ENCODE data around the gene UBXN11. TPM values are rescaled to one million over a fixed set of nuclear protein-coding genes. Genes with fewer than 3 reads are reported as not detected.
A peak's percentile ranks its signal among the peaks of the same experiment; 100 is the strongest.

Gene UBXN11
- total RNA-seq, 3 donors from 2014 or later: 17.4 to 21.1 (median 19.9) TPM

- peaks cover 58% of the 10 kb centered on the region for H3K36me3 Mint-ChIP-seq (ENCODE audit: insufficient read depth)
- no peaks in the 10 kb centered on the region for H3K4me1 Mint-ChIP-seq (ENCODE audit: low read depth)
- no peaks in the 10 kb centered on the region for H3K9me3 Mint-ChIP-seq
- no peak overlapping the region for H3K4me3 Mint-ChIP-seq
- H3K27me3 Mint-ChIP-seq (ENCODE audit: low read depth): no peaks in the 10 kb centered on the region
- DNase-seq: no peak
- ATAC-seq: no peak
These were observed 47.4 kb downstream of the UBXN11 start for GRCh38 chr1:26259005-26259404.

- Mint-ChIP-seq H3K9me3 (no peaks in the 10 kb centered on the region), H3K4me1 (ENCODE audit: low read depth) (no peaks in the 10 kb centered on the region), H3K4me3 (no peak overlapping the region), H3K36me3 (ENCODE audit: insufficient read depth) (peaks cover 51% of the 10 kb centered on the region), H3K27me3 (ENCODE audit: low read depth) (no peaks in the 10 kb centered on the region)
- DNase-seq (no peak), ATAC-seq (no peak)
These were observed 49.2 kb downstream of the UBXN11 start for GRCh38 chr1:26257222-26257621.

GRCh38 chr1:26254404-26254803 is 52.0 kb downstream of the UBXN11 start:
- no peaks in the 10 kb centered on the region for H3K4me1 Mint-ChIP-seq (ENCODE audit: low read depth)
- ATAC-seq: no peak
- no peak for DNase-seq
- no peaks in the 10 kb centered on the region for H3K27me3 Mint-ChIP-seq (ENCODE audit: low read depth)
- H3K36me3 Mint-ChIP-seq (ENCODE audit: insufficient read depth): peaks cover 36% of the 10 kb centered on the region
- no peaks in the 10 kb centered on the region for H3K9me3 Mint-ChIP-seq
- no peak overlapping the region for H3K4me3 Mint-ChIP-seq

- Mint-ChIP-seq H3K4me1 (ENCODE audit: low read depth) (no peaks in the 10 kb centered on the region), H3K36me3 (ENCODE audit: insufficient read depth) (peaks cover 27% of the 10 kb centered on the region), H3K27me3 (ENCODE audit: low read depth) (no peaks in the 10 kb centered on the region), H3K9me3 (no peaks in the 10 kb centered on the region), H3K4me3 (no peak overlapping the region)
- ATAC-seq (no peak), DNase-seq (no peak)
These were observed 53.7 kb downstream of the UBXN11 start for GRCh38 chr1:26252718-26253117.

- DNase-seq (no peak), ATAC-seq (no peak)
- Mint-ChIP-seq H3K36me3 (ENCODE audit: insufficient read depth) (peaks cover 17% of the 10 kb centered on the region), H3K4me1 (ENCODE audit: low read depth) (peaks cover 27% of the 10 kb centered on the region), H3K9me3 (no peaks in the 10 kb centered on the region), H3K4me3 (no peak overlapping the region), H3K27me3 (ENCODE audit: low read depth) (no peaks in the 10 kb centered on the region)
These were observed 66.5 kb downstream of the UBXN11 start for GRCh38 chr1:26239936-26240335.

GRCh38 chr1:26237230-26237966 is 69.0 kb downstream of the UBXN11 start:
- peaks cover 4% of the 10 kb centered on the region for H3K36me3 Mint-ChIP-seq (ENCODE audit: insufficient read depth)
- H3K4me1 Mint-ChIP-seq (ENCODE audit: low read depth): peaks cover 32% of the 10 kb centered on the region
- H3K27me3 Mint-ChIP-seq (ENCODE audit: low read depth): no peaks in the 10 kb centered on the region
- ATAC-seq: no peak
- H3K4me3 Mint-ChIP-seq: peak overlapping the region; percentile 34
- DNase-seq: no peak
- no peaks in the 10 kb centered on the region for H3K9me3 Mint-ChIP-seq

- no peak for DNase-seq
- Mint-ChIP-seq H3K4me1 (ENCODE audit: low read depth) (peaks cover 32% of the 10 kb centered on the region), H3K4me3 (peak overlapping the region; percentile 98), H3K27me3 (ENCODE audit: low read depth) (no peaks in the 10 kb centered on the region), H3K9me3 (no peaks in the 10 kb centered on the region), H3K36me3 (ENCODE audit: insufficient read depth) (peaks cover 4% of the 10 kb centered on the region)
- ATAC-seq: no peak
These were observed 71.6 kb downstream of the UBXN11 start for GRCh38 chr1:26234644-26235370.

- H3K4me1 Mint-ChIP-seq (ENCODE audit: low read depth): peaks cover 32% of the 10 kb centered on the region
- ATAC-seq (peak; percentile 92 to 95), DNase-seq (peak; percentile 99)
- no peaks in the 10 kb centered on the region for H3K27me3 Mint-ChIP-seq (ENCODE audit: low read depth)
- H3K9me3 Mint-ChIP-seq: no peaks in the 10 kb centered on the region
- peak within 1 kb of the TSS; percentile 98 for H3K4me3 Mint-ChIP-seq
- H3K36me3 Mint-ChIP-seq (ENCODE audit: insufficient read depth): peaks cover 4% of the 10 kb centered on the region
These were observed 72.4 kb downstream of the UBXN11 start, which contains the start of gene CEP85 for GRCh38 chr1:26233903-26234643. Gene CEP85 (plus strand): TSS chr1:26234200. CDS start chr1:26239784, 5,584 bp downstream.

Other genes with a start within 250 kb of the UBXN11 start
- not detected for gene TRIM63, start 239.0 kb downstream of the UBXN11 start, total RNA-seq
- gene PDIK1L, start 194.8 kb downstream of the UBXN11 start, total RNA-seq: 10 to 100 TPM in 2 of 3 donors, 1 to 10 TPM in 1; 9.6 to 13.5 (median 12.2) TPM
- gene FAM110D, start 147.6 kb downstream of the UBXN11 start, total RNA-seq: not detected
- gene C1orf232, start 137.7 kb downstream of the UBXN11 start, total RNA-seq: not detected
- 100 to 1,000 TPM; 121 to 151 (median 139) TPM for gene ZNF593, start 136.7 kb downstream of the UBXN11 start, total RNA-seq
- gene ZNF593OS, start 134.8 kb downstream of the UBXN11 start, total RNA-seq: not detected
- gene CNKSR1, start 129.1 kb downstream of the UBXN11 start, total RNA-seq: 1 to 10 TPM; 4.3 to 6.1 (median 5.1) TPM
- gene CATSPER4, start 116.0 kb downstream of the UBXN11 start, total RNA-seq: not detected
- gene CEP85, start 72.4 kb downstream of the UBXN11 start, total RNA-seq: 10 to 100 TPM; 25.5 to 28.7 (median 25.7) TPM
- 100 to 1,000 TPM; 324 to 352 (median 326) TPM for gene SH3BGRL3, start 26.6 kb downstream of the UBXN11 start, total RNA-seq
- 10 to 100 TPM; 82.3 to 99.4 (median 93.8) TPM for gene CD52, start 11.3 kb upstream of the UBXN11 start, total RNA-seq
- gene CRYBG2, start 47.5 kb upstream of the UBXN11 start, total RNA-seq: under 1 TPM; 0.16 to 0.45 (median 0.30) TPM
- under 1 TPM; 0.11 to 0.30 (median 0.13) TPM for gene ZNF683, start 66.1 kb upstream of the UBXN11 start, total RNA-seq
- gene LIN28A, start 104.2 kb upstream of the UBXN11 start, total RNA-seq: under 1 TPM; 0.37 to 0.57 (median 0.46) TPM
- 10 to 100 TPM; 59.7 to 68.8 (median 60.1) TPM for gene DHDDS, start 125.7 kb upstream of the UBXN11 start, total RNA-seq
- 100 to 1,000 TPM; 417 to 447 (median 437) TPM for gene HMGN2, start 165.8 kb upstream of the UBXN11 start, total RNA-seq
- gene RPS6KA1, start 223.1 kb upstream of the UBXN11 start, total RNA-seq: 100 to 1,000 TPM; 131 to 157 (median 134) TPM